GM18520 (cell line): ENCODE measurements around the gene GLIS1.

ENCODE experiments used
- ATAC-seq: cut with Tn5 transposase; IDR thresholded peaks from one replicate; pipeline ENCODE4 v1.9.1; 2021; ENCODE audit not compliant: unreplicated experiment

The GLIS1 gene

DNA sequence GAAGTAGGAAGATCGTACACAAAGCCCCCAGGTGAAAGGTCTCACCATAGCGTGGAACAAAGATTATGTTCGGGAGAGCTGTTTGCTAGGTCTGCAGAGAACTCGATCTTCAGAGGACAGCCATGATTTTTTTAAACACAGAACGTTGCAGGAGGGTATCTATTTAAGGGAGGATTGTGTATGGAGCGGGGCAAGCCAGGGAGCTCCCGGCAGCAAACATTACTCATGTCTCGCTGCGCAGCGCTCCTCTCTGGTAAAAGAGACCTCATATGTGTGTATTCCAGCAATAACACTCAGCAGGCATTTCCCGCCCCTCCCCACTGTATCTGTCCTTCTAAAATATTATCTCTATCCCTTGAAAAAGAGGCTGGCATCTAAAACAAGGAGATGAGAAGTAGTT, 2.7 kb downstream of the GLIS1 start:
- no peak for ATAC-seq

DNA sequence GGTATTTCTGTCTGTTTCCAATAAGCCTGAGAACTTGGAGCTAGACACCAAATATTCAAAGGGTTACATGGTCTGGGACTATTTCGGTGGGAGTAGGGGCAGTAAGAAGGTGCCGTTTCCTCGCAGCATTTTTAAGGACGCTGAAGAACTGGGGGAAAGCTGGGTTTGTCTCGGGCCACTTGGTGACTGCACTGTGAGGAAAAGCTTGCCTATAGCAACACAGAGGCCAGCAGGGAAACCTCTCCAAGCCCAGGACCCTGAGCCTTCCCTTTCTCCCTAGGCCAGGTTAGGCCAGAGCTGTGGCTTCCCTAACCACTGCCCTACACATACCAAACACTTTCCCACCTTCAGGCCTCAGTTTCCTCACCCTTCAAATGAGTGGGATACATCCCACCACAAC, 3.3 kb downstream of the GLIS1 start:
- no peak for ATAC-seq

DNA sequence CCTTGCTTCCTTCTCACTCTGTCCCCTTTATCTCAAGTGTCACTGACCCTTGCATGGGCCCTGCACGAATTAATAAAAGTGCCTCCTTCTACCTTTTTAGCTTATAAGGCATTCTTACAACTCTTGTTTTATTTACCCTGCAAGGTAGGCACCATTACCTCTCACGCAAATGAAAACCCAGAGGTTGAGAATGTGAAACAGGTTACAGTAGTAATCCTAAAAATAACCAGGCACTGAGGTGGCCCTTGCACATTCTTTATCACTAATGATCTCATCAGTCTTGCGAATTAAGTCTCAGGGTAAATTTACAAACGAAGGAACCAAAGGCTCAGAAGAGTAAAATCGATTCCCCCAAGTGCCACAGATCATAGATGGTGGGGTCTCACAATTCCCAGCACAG, 3.7 kb downstream of the GLIS1 start:
- ATAC-seq, result no peak

DNA sequence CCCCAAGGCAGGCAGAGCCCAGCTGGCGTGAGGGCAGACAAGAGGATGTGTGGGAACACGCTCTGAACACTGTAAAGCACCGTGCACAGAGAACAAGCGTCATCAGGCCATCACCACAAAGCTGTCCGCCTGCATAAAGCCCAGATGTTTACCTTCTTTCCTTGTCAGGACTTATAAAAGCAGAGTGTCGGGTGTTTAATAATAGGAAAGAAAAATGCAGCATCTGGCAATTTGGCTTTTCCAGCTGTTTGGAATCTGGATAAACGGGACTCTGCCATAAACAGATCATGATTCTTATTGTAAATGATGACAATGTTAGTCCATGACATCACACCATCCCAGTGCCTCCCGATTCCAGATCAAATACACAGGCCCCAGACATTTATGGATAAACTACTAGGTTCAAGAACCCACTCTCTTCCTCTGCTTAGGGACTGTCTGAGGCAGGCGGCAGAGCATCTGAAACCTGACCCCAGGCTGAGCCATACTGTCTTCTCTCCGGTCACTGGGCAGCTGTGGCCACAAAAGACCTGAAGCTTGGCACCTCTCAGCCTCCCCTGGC, 4.2 kb downstream of the GLIS1 start:
- no peak for ATAC-seq

DNA sequence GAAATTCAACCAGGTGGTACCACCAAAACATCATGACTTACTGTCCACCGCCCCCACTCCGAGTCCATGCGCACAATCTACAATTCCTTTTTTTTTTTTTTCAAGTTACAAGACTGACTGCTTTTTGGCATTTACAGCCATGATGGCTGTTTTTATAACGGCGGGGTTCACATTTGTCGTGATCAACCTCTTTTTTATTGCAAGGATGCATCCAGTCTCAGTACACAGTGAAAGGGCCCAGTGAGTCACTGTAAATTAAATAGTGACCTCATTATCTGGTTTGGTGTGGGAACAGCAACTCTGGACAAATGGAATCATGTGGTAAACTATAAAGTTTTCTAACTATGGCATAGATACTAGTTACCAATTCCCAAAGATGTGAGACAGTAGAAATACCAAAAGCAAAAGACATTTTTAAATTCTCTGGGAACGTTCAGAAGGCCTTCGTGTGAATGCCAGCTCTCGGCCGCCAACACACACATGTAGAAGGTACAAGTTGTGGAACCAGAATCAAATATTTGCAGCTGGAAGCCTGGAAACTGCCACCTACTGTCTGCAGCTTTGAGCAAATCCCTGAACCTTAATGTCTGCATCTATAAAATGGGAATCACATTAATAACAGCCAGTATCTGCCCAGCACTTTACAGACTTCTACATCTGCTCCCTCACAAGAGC, 4.9 kb downstream of the GLIS1 start:
- ATAC-seq, result no peak

DNA sequence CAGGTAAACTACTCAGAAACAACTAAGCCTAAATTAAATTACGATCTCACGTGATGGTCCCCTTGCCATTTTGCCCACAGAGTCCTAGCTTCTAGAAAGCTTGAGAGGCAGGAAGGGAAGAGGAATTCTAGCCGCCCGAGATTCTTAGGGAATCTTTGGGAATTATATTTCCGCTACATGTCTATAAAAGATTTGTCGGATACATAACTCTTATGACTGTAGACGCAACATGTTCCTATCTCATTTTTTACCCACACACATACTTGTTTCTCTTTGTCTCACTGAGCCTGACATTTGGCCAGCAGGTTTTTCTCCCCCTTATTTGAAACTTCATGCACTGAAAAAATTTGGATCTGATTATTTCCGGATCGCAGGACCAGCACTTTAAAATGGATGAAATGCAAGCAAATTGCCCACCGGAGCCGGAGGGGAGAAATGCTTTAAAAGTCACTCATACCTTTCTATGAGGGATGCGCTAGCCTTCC, 5.5 kb downstream of the GLIS1 start:
- ATAC-seq, result no peak

DNA sequence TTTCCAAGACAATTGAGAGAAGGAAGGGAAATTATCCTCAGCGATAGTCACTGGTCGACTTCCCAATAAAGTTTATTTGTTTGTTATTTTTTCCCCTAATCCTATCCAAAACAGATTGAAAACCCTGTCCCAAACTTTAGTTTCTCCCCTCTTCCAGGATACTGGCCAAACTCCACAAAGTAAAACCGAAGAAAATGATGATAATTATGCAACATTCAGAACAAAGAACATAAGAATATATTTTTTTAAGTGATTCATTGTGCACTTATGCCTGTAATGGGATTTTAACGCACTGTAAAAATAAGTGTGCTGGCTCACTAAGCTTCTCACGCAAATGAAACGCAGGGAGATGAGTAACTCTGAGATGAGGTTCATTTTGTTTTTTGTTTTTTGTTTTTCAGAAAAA, 6.0 kb downstream of the GLIS1 start:
- no peak for ATAC-seq

DNA sequence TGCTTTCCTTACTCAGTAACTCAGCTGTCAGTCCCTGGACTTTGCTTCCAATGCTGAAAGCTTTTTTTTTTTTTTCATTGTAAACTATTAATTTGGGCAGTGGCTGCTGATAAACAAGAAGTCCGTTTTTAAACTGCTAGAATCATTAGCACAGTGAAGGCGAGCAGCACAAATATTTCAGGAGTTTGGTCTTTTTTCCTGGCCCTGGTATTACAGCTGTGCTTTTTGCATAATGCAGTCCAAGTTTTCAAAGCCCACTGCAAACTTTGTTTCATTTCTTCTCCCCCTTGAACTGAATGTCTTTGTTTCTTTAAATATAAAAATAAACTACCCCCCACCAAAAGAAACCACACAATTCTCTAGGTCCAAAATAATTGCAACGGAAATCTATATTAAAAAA, 6.6 kb downstream of the GLIS1 start:
- no peak for ATAC-seq

DNA sequence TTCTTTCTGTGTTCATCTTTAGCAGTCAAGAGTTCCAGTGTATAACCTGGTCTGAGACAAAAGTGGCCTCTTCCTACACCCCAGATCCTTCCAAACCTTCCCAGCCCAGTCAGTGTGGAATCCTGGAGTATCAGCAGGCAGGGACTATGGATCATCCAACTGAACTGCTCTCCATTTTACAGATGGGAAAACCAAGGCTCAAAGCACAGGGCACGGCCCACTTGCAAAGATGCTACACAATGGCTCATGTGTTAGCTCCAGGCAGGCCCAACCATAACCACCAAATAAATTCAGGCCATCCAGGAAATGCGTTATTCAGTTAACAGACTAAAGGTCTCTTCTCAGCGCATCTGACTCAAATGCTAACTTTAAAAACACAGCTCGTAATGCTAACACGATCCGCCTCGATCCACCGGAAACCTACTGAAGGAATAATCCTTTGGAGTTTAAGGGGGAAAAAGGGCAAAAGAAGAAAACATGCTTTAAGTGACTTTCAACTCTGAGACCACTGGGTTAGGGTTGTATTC, 7.1 kb downstream of the GLIS1 start:
- no peak for ATAC-seq

DNA sequence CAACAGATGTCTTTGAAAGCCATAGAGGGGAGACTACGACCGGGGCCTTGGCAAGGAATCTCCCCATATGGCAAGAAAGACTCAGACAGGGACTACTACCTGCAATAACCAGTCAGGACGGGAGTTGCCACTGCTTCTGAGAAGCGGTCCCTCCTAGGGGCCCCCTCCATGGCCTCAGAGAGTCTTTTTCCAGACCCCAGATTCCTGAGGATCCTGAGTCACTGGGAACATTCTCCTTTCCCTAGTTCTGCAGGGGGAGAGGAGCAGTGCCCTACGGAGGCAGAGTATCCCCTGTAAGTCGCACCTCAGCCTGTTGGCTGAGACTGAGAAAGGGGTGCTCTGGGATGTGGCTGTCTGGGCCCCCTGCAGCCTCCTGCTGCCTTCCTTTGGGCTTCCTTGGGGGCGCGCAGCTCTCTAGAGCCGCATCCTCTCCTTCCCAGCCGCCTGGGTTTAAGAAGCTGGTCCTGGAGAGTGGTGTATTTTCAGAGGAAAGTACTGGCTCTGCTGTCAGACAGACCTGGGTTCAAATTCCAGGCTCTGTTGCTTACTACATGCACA, 7.8 kb downstream of the GLIS1 start:
- no peak for ATAC-seq

DNA sequence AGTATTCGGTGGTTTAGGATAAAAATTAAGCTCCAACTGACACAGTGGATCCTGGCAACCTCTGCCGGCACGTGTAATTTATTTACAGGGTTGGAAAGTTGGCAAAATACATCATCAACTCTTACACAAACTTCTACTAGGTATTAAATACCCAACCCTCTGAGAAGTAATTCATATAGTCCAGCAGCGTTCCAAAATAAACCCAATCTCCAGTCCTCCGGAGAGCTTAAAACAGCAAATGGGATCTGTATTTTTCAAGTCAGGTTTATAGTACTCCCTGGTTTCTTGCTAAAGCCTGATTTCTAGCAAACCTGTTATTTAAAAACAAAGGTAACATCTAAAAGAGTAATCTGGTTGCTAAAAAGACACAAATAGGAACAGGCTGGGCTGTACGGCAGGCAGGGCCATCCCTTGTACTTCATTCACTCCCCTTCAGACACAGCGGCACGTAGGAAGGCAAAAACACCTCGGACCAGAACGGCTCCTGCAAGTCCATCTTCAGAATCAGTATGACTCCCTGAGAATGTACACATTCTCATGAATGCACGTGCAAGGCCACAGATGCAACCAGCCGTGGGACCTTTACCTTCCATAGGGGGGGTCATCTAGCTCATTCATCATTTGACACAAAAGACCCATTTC, 8.6 kb downstream of the GLIS1 start:
- ATAC-seq, result no peak

DNA sequence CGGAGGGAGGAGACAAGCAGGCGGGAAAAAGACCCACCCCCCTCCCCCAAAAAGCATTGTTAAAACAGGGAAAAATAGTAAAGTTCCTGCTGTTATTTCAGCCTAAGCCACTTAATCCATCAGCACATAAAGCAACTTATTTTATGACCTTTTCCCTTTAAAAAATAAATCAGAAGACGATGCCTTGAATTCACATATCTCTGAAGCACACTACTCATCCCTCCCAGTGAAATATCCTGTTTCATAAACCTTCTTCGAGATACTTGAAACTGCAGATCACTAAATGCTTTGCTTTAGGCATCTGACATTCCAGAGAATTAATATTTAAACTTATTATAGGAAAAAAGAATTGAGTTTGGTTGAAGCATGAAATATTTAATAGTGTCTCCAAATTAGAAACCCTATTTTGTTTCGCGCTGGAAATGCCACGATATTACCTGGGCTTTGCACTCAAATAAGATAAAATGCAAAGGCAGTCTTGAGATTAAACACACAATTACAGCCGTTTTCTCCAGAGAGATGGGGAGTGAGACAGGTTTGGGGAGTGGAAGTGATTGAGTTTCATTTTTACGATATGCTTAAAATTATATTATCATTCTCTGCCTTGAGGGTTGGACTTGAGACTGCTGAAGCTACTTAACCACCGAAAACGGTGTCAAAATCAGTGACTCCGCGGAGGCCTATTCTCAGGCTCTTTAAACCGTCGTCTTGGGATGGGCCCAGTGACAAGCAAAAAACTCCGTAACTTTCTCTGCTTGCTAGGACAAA, 9.3 kb downstream of the GLIS1 start:
- ATAC-seq, result no peak

DNA sequence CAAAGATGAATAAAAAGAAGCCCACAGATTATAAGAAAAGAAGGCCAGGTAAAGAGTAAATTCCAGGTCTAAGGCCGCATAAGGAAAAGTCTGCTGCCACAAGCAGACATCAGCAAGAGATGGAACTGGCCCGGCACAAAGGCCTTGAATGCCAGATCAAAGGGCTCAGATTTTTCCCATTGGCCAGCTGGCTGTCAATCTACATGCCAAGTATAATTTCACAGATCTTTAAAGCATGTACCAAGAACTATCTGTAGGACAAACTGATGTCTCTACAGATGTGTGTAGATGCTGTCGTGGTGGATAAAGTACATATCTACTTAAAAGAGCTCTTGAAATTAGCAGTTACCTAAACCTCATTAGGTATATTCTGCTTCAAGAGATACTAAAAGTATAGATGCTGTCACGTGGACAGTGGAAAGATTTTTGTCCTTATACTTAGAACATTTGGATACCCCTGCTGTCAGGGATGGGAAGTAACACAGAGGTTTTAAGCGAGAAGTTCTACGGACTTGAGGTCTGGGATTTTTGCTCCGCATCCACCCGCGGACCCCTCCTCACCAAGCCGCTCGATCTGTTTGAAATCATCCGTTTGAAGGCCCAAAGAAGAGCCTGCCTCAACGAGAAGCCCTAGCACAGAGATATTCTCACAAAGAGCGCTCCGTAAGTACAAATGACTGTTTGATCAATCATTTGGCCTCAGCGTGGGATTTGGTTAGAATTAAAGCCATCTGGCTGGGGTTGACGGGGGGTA, 10.1 kb downstream of the GLIS1 start:
- no peak for ATAC-seq

DNA sequence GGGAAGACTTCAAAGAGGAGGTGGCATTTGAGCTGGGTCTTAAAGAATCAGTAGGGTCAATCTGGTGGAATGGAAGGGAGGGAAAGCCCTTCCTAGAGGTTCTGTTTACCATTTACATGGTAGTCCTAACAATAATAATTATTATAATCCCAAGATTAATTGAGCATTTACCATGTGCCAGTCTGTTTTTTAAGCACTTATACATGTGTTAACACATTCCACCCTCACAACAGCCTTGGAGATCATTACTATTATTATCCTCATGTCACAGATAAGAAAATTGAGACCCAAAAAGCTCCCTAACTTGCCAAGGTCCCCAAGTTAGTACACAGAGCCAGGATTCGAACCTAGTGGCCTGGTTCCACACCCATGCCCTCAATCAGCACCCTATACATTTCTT, 10.8 kb downstream of the GLIS1 start:
- no peak for ATAC-seq

DNA sequence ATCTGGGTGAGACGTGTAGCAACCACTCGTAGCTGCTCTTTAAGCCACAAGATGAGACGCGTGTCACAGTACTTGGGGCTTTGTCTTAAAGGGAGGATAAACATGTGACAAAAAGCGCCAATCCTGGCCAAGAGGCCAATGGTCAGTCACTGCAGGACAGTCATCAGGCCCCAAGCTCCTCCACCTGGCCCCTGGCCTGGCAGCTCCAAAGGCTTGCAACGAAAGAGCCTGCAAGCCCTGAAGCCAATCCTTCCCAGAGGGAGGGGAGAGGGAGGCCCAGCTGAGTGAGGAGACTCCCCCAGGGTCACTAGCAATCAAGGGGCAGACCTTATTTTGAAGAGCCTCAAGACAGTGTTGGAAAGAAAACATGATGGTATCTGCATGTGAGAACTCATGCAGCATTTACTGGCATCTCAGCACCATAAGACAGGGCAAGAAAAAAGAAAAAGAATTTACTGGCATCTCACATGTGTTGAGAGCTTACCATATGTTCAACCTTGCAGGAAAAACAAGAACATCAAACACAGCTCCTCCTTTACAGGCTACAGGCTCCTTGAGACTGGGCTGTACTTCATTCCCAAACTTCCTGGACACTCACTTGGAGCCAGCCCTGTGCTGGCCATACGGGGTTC, 11.4 kb downstream of the GLIS1 start:
- no peak for ATAC-seq

DNA sequence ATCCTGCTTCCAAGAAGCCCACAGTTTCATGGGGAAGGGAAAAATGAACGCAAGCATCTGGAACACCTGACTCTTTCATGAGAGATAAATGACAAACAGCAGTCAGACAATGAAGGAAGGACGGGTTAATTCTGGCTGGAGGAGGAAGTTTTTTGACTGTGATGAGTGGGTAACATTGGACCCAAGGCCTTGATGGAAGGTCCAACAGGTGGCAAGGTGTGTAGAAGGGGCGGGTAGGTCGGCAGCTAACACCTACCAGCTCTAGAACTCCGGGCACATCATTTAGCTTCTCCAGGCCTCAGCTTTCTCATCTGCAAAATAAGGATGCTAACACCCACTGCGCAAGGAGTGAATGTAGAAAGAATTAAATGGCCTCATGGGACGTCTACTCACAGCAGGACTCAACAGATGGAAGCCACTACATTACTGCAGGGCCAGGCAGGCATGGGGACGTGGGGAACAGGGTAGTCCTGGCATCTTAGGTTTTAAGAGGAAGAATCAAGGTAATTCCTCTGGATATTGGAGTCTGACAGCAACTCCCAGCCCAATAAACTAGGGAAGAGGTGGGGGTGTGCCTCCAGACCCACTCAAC, 12.9 kb downstream of the GLIS1 start:
- no peak for ATAC-seq

DNA sequence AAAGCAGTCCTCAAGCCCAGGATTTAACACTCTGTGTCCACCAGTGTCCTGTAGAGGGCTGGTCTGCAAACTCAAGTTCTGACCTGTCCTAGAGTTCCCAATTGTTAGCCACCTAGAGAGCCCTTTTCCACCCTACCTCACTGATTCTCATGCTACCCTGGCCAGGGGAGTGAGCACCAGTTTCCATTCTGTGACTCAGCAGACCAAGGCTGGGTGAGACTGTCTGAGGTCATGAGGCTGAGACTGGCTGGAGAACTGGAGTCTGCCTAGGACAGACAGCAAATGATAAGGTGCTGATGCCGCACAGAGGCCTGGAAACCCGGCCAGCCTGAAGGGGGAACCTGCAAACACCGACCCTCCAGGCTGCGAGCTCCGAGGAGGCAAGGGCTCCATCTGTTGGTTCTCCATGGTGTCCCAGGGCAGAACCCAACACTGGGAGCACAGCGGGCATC, 13.7 kb downstream of the GLIS1 start:
- no peak for ATAC-seq

DNA sequence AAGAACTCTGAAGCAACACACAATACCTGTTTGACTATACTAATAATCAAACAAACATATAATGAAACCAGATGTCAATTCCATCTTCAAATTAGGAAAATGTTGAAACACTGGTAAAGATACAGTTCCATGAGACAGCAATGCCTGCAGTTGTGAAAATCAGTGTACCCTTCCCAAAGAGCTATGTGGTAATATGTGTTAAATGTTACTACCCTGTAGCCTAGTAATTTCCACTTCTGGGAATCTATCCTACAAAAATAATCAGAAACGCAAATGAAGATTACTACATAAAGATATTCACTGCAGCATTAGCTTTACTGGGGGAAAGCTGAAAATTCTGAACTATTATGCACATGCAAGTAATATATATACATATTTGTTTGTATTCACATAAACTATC, 16.9 kb downstream of the GLIS1 start:
- no peak for ATAC-seq

DNA sequence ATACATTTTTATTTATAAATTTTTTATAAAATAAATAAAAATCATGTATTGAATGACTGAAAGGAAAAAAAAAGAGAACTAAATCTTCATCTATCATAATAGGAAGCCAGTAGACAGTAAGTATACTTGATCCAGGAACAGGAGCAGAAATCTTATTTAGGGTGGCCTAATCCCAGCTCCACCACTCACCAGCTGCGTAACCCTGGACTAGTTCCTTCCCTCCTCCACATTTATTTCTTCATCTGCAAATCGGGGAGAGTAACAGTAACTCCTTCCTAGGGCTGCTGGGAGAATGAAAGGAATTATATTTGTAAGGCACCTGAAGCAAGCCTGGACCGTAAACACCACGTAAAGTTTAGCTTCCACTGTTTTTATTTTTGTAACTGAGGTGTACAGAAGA, 17.9 kb downstream of the GLIS1 start:
- no peak for ATAC-seq

DNA sequence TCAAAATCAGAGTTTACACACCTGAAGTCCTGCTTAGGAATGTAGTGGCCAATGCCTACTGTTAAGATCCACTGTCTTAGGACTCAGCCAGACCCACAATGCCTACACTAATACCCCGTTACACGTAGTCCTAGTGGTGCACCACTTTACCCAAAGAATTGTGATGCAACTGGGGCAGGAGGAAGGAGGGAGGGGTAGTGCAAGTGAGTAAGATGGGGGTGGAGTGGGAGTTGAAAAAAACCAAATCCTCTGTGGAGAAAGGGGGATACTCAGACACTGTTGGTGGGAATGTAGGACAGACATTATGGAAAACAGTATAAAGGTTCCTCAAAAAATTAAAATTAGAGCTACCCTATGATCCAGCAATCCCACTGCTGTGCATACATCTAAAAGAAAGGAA, 19.5 kb downstream of the GLIS1 start:
- no peak for ATAC-seq
